ENCODE results near the gene STATH. TPM values are rescaled to one million over a fixed set of nuclear protein-coding genes. Genes with fewer than 3 reads are reported as not detected.

The STATH gene
- total RNA-seq, 1 experiment from 2014 or later = not detected

DNA sequence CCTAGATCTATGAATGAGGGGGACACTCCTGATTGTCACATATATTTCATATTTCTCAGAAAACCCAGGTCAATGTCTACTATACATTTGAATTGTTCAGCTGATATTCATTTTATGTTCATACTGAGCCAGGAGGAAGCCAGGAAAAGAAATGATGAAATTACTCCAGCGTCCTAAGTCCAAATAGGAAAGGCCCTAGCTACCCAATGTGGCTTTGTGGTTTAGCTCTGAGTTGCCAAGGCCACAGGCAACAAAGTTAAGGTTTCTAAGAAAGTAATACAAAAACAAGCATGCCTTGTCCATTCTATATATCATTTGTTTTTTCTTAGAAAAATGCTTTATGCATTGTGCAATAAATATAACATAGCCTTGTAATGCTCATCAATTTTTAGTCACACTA lies 25.7 kb upstream of the STATH start:
- no peak for ATAC-seq

DNA sequence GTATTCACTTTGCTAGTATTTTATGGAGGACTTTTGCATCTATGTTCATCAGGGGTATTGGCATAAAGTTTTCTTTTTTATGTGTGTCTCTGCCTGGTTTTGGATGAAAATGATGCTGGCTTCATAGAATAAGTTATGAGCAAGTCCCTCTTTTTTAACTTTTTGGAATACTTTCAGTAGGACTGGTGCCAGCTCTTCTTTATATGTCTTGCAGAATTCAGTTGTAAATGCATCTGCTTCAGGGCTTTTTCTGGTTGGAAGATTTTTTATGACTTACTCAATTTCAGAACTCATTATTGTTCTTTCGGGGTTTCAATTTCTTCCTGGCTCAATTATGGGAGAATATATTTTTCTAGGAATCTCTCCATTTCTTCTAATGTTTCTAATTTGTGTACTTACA lies 21.1 kb upstream of the STATH start:
- intact Hi-C loops (cut with micrococcal nuclease; ENCODE audit: unreplicated experiment) = no loop called here
- TF ChIP-seq CTCF (IDR thresholded peaks at IDR 0.05) (no peak), TCF7L2 (IDR thresholded peaks at IDR 0.05; ENCODE audit: low read depth, low read length) (no peak)
- Histone ChIP-seq H3K4me1 (ENCODE audit: control insufficient read depth, insufficient read depth, low read length) (no peaks in the 10 kb centered on the region), H3K27ac (ENCODE audit: low read length) (no peak overlapping the region), H3K27me3 (ENCODE audit: control insufficient read depth, insufficient read depth, low read length) (no peaks in the 10 kb centered on the region), H3K9me3 (ENCODE audit: control insufficient read depth, insufficient read depth, low read depth, low read length) (no peaks in the 10 kb centered on the region), H3K36me3 (ENCODE audit: control insufficient read depth, insufficient read depth, low read length) (no peaks in the 10 kb centered on the region), H3K4me3 (ENCODE audit: low read depth in 2 of 2, low read length in 2 of 2) (no peak overlapping the region)
- no peak for ATAC-seq
- ChIA-PET POLR2A (no interaction called here), CTCF (no interaction called here)
- BruUV-seq (replicated peaks) = no TSS peak
- in situ Hi-C loops (cut with HindIII; ENCODE audit: low pct_unique_long_range_greater_than_20kb, low sequenced_read_pairs) = no loop called here
- no peak for DNase-seq (ENCODE audit: low read depth, low spot score)

More for the DNA sequence above, 25.7 kb upstream of the STATH start:
- ChIA-PET CTCF (no interaction called here), POLR2A (no interaction called here)
- BruUV-seq (replicated peaks) = no TSS peak
- Histone ChIP-seq H3K4me1 (ENCODE audit: control insufficient read depth, insufficient read depth, low read length) (no peaks in the 10 kb centered on the region), H3K9me3 (ENCODE audit: control insufficient read depth, insufficient read depth, low read depth, low read length) (no peaks in the 10 kb centered on the region), H3K27ac (ENCODE audit: low read length) (no peak overlapping the region), H3K36me3 (ENCODE audit: control insufficient read depth, insufficient read depth, low read length) (no peaks in the 10 kb centered on the region), H3K4me3 (ENCODE audit: low read depth in 2 of 2, low read length in 2 of 2) (no peak overlapping the region), H3K27me3 (ENCODE audit: control insufficient read depth, insufficient read depth, low read length) (no peaks in the 10 kb centered on the region)
- TF ChIP-seq POLR2AphosphoS5 (IDR thresholded peaks at IDR 0.05; ENCODE audit: low read depth, low read length) (no peak), SIN3A (IDR thresholded peaks at IDR 0.05; ENCODE audit: borderline replicate concordance, insufficient read depth, low read depth, low read length) (no peak), CTCF (IDR thresholded peaks at IDR 0.05) (no peak), TCF7L2 (IDR thresholded peaks at IDR 0.05; ENCODE audit: low read depth, low read length) (no peak)
- TF ChIP-seq, protein P1, sequence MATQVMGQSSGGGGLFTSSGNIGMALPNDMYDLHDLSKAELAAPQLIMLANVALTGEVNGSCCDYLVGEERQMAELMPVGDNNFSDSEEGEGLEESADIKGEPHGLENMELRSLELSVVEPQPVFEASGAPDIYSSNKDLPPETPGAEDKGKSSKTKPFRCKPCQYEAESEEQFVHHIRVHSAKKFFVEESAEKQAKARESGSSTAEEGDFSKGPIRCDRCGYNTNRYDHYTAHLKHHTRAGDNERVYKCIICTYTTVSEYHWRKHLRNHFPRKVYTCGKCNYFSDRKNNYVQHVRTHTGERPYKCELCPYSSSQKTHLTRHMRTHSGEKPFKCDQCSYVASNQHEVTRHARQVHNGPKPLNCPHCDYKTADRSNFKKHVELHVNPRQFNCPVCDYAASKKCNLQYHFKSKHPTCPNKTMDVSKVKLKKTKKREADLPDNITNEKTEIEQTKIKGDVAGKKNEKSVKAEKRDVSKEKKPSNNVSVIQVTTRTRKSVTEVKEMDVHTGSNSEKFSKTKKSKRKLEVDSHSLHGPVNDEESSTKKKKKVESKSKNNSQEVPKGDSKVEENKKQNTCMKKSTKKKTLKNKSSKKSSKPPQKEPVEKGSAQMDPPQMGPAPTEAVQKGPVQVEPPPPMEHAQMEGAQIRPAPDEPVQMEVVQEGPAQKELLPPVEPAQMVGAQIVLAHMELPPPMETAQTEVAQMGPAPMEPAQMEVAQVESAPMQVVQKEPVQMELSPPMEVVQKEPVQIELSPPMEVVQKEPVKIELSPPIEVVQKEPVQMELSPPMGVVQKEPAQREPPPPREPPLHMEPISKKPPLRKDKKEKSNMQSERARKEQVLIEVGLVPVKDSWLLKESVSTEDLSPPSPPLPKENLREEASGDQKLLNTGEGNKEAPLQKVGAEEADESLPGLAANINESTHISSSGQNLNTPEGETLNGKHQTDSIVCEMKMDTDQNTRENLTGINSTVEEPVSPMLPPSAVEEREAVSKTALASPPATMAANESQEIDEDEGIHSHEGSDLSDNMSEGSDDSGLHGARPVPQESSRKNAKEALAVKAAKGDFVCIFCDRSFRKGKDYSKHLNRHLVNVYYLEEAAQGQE (IDR thresholded peaks at IDR 0.05; ENCODE audit: insufficient read depth in 1 of 2, low read depth in 2 of 2, low read length in 1 of 2) = no peak
- DNase-seq (ENCODE audit: low read depth, low spot score) = no peak
- in situ Hi-C loops (cut with HindIII; ENCODE audit: low pct_unique_long_range_greater_than_20kb, low sequenced_read_pairs) = no loop called here
- intact Hi-C loops (cut with micrococcal nuclease; ENCODE audit: unreplicated experiment) = no loop called here

- no peak overlapping the region for H3K4me3 ChIP-seq (ENCODE audit: low read depth in 2 of 2, low read length in 2 of 2)
- intact Hi-C loops (cut with micrococcal nuclease; ENCODE audit: unreplicated experiment) = no loop called here
- H3K27me3 ChIP-seq (ENCODE audit: control insufficient read depth, insufficient read depth, low read length) = no peaks in the 10 kb centered on the region
- in situ Hi-C loops (cut with HindIII; ENCODE audit: low pct_unique_long_range_greater_than_20kb, low sequenced_read_pairs) = no loop called here
- DNase-seq (ENCODE audit: low read depth, low spot score) = no peak
- TF ChIP-seq SIN3A (IDR thresholded peaks at IDR 0.05; ENCODE audit: borderline replicate concordance, insufficient read depth, low read depth, low read length) = no peak
- no peak for TF ChIP-seq CTCF (IDR thresholded peaks at IDR 0.05)
- TF ChIP-seq, protein P1 (IDR thresholded peaks at IDR 0.05; ENCODE audit: insufficient read depth in 1 of 2, low read depth in 2 of 2, low read length in 1 of 2) = no peak
- H3K36me3 ChIP-seq (ENCODE audit: control insufficient read depth, insufficient read depth, low read length) = no peaks in the 10 kb centered on the region
- ATAC-seq = no peak
- BruUV-seq (replicated peaks) = no TSS peak
- ChIA-PET CTCF (no interaction called here), POLR2A (no interaction called here)
- H3K27ac ChIP-seq (ENCODE audit: low read length) = no peak overlapping the region
- H3K4me1 ChIP-seq (ENCODE audit: control insufficient read depth, insufficient read depth, low read length) = no peaks in the 10 kb centered on the region
- H3K9me3 ChIP-seq (ENCODE audit: control insufficient read depth, insufficient read depth, low read depth, low read length) = no peaks in the 10 kb centered on the region
These were observed 18.2 kb upstream of the STATH start for GRCh38 chr4:69977582-69977981.

Measured in Panc1 (cell line).